Panc1 (cell line): ENCODE results near the gene RAP1GAP2. TPM values are rescaled to one million over a fixed set of nuclear protein-coding genes. Genes with fewer than 3 reads are reported as not detected.

Experiments used
- ATAC-seq: fragments of 200-7000 bp; cut with Tn5 transposase; 2 replicates; pipeline ENCODE4 v1.9.1; 2020; ENCODE audit warnings: mild to moderate bottlenecking, moderate library complexity
- BruUV-seq: library from RNA; stranded (reverse); fragments of 400-500 nt; replicated peaks from 2 replicates; lab custom pipeline; 2021; lab: Mats Ljungman, UMichigan
- CTCF ChIA-PET: fragments of 300-600 bp; sonication (Branson Sonifier 250); formaldehyde crosslinking; loops from one replicate; lab custom pipeline; 2022; ENCODE audit warnings: antibody characterized with exemption; lab: Charles Lee
- POLR2A ChIA-PET: fragments of 300-600 bp; sonication (Branson Sonifier 250); formaldehyde crosslinking; loops from one replicate; lab custom pipeline; 2022; ENCODE audit warnings: antibody characterized with exemption; lab: Charles Lee
- DNase-seq: peaks from one replicate; pipeline ENCODE4 v3.0.0-alpha.2; 2010; ENCODE audit warnings: low read depth, low spot score
- H3K27ac ChIP-seq: 2 replicates; pipeline ENCODE4 v1.5.1; 2011; ENCODE audit warnings: mild to moderate bottlenecking, low read length, inconsistent platforms
- H3K27me3 ChIP-seq: fragments of 200-500 bp; sonication (Bioruptor generic); 2 replicates; pipeline ENCODE4 v1.6.0; 2014; ENCODE audit warnings: low read length, inconsistent platforms; ENCODE audit not compliant: control insufficient read depth, insufficient read depth
- H3K36me3 ChIP-seq: fragments of 200-500 bp; sonication (Bioruptor generic); 2 replicates; pipeline ENCODE4 v1.5.1; 2014; ENCODE audit warnings: inconsistent platforms, mild to moderate bottlenecking, low read length, moderate library complexity; ENCODE audit not compliant: control insufficient read depth, insufficient read depth
- H3K4me1 ChIP-seq: 2 replicates; pipeline ENCODE4 v1.5.1; 2011; ENCODE audit warnings: inconsistent platforms, mild to moderate bottlenecking, low read length, moderate library complexity; ENCODE audit not compliant: control insufficient read depth, insufficient read depth
- H3K4me3 ChIP-seq, 2 experiments: 2 replicates each; pipeline ENCODE4 v1.5.1; 2011 to 2012; ENCODE audit warnings: low read depth in 2 of 2, low read length in 2 of 2, mild to moderate bottlenecking in 2 of 2, inconsistent platforms in 1 of 2, moderate library complexity in 1 of 2
- H3K9me3 ChIP-seq: fragments of 200-500 bp; sonication (Bioruptor generic); 2 replicates; pipeline ENCODE4 v1.5.1; 2014; ENCODE audit warnings: low read depth, mild to moderate bottlenecking, inconsistent platforms, low read length, moderate library complexity; ENCODE audit not compliant: control insufficient read depth, insufficient read depth
- POLR2AphosphoS5 ChIP-seq: IDR thresholded peaks from 2 replicates; pipeline ENCODE4 v1.6.1; 2012; ENCODE audit warnings: mild to moderate bottlenecking, low read depth, low read length, moderate library complexity
- SIN3A ChIP-seq: IDR thresholded peaks from 2 replicates; pipeline ENCODE4 v1.6.1; 2012; ENCODE audit warnings: low read depth, mild to moderate bottlenecking, low read length, moderate library complexity, borderline replicate concordance; ENCODE audit not compliant: insufficient read depth
- TCF7L2 ChIP-seq: IDR thresholded peaks from 2 replicates; pipeline ENCODE4 v1.6.1; 2011; ENCODE audit warnings: mild to moderate bottlenecking, low read depth, low read length, inconsistent platforms
- in situ Hi-C: cut with HindIII; loops from 2 replicates; pipeline ENCODE4 v1.10.0; 2016; ENCODE audit warnings: low sequenced_read_pairs, low pct_unique_long_range_greater_than_20kb
- intact Hi-C: fragments of 100-400 bp; cut with micrococcal nuclease; formaldehyde crosslinking; loops from one replicate; pipeline ENCODE4 v1.10.0; 2022; ENCODE audit not compliant: unreplicated experiment
- total RNA-seq: library from RNA; stranded (reverse); gene quantifications from one replicate; pipeline ENCODE4 v1.2.1, GENCODE V29; 2021; ENCODE audit not compliant: unreplicated experiment
- TF ChIP-seq, protein P1 (sequence below), 2 experiments: IDR thresholded peaks; 2 replicates each; pipeline ENCODE4 v1.6.1; 2011 to 2012; ENCODE audit warnings: low read depth in 2 of 2, control low read depth in 1 of 2, low read length in 1 of 2, mild to moderate bottlenecking in 1 of 2, moderate library complexity in 1 of 2; ENCODE audit not compliant: insufficient read depth in 1 of 2
- TF ChIP-seq, protein P2 (sequence below): fragments of 450-650 bp; IDR thresholded peaks from 2 replicates; pipeline ENCODE4 v1.5.1; 2017; ENCODE audit warnings: mild to moderate bottlenecking

Gene RAP1GAP2
- total RNA-seq, 1 experiment from 2014 or later: 10.0 TPM

DNA sequence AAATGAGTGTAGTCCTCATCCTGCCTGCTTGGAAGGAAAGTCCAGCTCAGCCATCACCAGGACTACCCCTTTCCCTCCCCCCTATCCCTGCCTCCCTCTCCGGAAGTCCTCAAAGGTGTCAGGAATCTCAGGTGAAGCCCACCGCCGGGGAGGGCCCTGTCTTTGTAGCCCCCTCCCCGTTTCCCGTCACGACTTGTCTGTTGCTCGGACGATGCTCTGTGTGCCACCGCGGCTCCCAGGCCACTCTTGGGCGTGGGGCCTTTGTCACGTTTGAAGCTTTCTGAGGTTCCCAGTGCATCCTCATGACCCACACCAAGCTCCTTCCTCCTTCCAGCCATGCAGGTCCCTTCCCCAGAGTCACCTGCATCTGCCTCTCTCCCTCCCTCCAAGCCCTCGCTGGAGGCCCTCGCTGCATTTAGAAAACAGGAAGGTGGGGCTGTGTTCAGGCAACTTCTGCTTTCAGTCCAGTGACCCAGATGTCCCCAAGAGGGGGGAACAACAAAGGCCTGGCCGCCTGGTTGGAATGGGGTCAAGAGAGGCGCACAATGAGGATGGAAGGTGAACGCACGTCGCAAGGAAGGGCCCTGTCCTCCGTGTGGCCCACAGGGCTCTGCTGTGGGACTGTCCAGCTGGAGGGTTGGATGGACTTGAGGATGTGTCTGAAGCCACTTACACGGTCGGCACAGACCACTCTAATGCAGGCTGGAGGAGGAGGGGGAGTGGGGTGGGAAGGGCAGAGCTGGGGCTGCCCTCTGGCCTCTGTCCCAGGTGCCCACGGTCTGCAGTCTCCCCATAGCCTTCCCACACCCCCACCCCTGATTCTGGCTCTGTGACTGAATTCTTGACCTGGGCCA, 207.3 kb downstream of the RAP1GAP2 start:
- BruUV-seq: no TSS peak
- H3K9me3 ChIP-seq: no peaks in the 10 kb centered on the region
- ATAC-seq (peak; percentile 17; the same call in 1 of the 2 replicates), DNase-seq (no peak)
- no peaks in the 10 kb centered on the region for H3K36me3 ChIP-seq
- H3K4me3 ChIP-seq: 0 out of 4 replicates have a peak overlapping the region, but pooled peaks of 1 of the 2 experiments have one; percentile 7
- CTCF ChIA-PET: interaction anchor here (0.5 kb wide), 1 partner anchor 176 kb away, joined by 3 read pairs; no protein-coding TSS in a partner anchor
- in situ Hi-C loops (no loop called here), intact Hi-C loops (no loop called here)
- POLR2A ChIA-PET: no interaction called here
- peaks cover 11% of the 10 kb centered on the region for H3K4me1 ChIP-seq
- H3K27me3 ChIP-seq: no peaks in the 10 kb centered on the region
- no peak overlapping the region for H3K27ac ChIP-seq
- no peak for TF ChIP-seq SIN3A
- TF ChIP-seq POLR2AphosphoS5: no peak
- TF ChIP-seq, protein P1, sequence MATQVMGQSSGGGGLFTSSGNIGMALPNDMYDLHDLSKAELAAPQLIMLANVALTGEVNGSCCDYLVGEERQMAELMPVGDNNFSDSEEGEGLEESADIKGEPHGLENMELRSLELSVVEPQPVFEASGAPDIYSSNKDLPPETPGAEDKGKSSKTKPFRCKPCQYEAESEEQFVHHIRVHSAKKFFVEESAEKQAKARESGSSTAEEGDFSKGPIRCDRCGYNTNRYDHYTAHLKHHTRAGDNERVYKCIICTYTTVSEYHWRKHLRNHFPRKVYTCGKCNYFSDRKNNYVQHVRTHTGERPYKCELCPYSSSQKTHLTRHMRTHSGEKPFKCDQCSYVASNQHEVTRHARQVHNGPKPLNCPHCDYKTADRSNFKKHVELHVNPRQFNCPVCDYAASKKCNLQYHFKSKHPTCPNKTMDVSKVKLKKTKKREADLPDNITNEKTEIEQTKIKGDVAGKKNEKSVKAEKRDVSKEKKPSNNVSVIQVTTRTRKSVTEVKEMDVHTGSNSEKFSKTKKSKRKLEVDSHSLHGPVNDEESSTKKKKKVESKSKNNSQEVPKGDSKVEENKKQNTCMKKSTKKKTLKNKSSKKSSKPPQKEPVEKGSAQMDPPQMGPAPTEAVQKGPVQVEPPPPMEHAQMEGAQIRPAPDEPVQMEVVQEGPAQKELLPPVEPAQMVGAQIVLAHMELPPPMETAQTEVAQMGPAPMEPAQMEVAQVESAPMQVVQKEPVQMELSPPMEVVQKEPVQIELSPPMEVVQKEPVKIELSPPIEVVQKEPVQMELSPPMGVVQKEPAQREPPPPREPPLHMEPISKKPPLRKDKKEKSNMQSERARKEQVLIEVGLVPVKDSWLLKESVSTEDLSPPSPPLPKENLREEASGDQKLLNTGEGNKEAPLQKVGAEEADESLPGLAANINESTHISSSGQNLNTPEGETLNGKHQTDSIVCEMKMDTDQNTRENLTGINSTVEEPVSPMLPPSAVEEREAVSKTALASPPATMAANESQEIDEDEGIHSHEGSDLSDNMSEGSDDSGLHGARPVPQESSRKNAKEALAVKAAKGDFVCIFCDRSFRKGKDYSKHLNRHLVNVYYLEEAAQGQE (IDR thresholded peaks at IDR 0.05; ENCODE audit: insufficient read depth in 1 of 2, low read depth in 2 of 2, low read length in 1 of 2): no peak
- no peak for TF ChIP-seq TCF7L2
- TF ChIP-seq, protein P2, sequence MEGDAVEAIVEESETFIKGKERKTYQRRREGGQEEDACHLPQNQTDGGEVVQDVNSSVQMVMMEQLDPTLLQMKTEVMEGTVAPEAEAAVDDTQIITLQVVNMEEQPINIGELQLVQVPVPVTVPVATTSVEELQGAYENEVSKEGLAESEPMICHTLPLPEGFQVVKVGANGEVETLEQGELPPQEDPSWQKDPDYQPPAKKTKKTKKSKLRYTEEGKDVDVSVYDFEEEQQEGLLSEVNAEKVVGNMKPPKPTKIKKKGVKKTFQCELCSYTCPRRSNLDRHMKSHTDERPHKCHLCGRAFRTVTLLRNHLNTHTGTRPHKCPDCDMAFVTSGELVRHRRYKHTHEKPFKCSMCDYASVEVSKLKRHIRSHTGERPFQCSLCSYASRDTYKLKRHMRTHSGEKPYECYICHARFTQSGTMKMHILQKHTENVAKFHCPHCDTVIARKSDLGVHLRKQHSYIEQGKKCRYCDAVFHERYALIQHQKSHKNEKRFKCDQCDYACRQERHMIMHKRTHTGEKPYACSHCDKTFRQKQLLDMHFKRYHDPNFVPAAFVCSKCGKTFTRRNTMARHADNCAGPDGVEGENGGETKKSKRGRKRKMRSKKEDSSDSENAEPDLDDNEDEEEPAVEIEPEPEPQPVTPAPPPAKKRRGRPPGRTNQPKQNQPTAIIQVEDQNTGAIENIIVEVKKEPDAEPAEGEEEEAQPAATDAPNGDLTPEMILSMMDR: no peak

DNA sequence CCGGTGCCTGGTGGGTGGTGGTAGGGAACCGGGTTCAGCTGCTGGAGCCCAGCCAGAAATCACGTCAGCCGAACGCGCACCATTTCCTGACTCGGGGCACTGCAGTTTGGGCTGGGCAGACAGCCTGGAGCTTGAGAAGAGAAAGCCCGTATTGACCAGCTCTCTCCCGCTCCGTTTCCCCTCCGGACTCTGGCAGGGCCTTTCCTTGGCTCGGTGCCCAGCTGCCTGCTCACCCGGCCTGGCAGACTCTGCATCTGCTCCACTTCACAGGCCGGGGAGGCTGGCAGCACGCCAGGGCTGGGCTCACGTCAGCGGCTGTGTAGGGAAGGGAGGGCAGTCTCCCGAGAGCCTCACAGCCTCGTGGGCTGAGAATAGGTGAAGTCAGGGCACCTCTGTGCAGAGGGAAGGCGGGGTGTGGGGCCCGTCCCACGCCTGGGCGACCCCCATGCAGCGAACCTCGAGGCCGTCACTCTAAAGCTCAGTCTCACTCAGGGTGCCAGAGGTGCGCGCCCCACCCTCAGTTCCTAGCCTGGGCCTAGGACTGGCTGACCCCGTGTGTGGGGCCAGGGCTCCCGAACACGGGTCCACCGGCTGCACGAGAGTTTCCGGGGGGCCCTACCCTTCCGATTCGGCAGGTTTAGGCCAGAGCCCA, 208.0 kb downstream of the RAP1GAP2 start:
- Histone ChIP-seq H3K27ac (no peak overlapping the region), H3K9me3 (no peaks in the 10 kb centered on the region), H3K4me3 (0 out of 4 replicates have a peak overlapping the region, but pooled peaks of 1 of the 2 experiments have one; percentile 7), H3K4me1 (peaks cover 11% of the 10 kb centered on the region), H3K27me3 (no peaks in the 10 kb centered on the region), H3K36me3 (no peaks in the 10 kb centered on the region)
- POLR2A ChIA-PET: no interaction called here
- ATAC-seq: peak; percentile 88
- DNase-seq: peak; percentile 61
- intact Hi-C loops (no loop called here), in situ Hi-C loops (no loop called here)
- CTCF ChIA-PET: interaction anchor here (0.5 kb wide), 1 partner anchor 177 kb away, joined by 3 read pairs; no protein-coding TSS in a partner anchor
- no TSS peak for BruUV-seq
- TF ChIP-seq, protein P2: no peak
- no peak for TF ChIP-seq POLR2AphosphoS5
- TF ChIP-seq, protein P1 (IDR thresholded peaks at IDR 0.05; ENCODE audit: insufficient read depth in 1 of 2, low read depth in 2 of 2, low read length in 1 of 2): 0 out of 4 replicates have a peak, but pooled peaks of 1 of the 2 experiments have one; percentile 30
- TF ChIP-seq SIN3A: no peak
